Mammary epithelial cell (primary cell): ENCODE measurements around the gene CFAP61.

Experiments used
- EZH2 ChIP-seq: IDR thresholded peaks from 2 replicates; pipeline ENCODE4 v1.6.1; 2012; ENCODE audit warnings: low read length, inconsistent platforms, borderline replicate concordance
- TF ChIP-seq, protein P1 (sequence below), 2 donors: IDR thresholded peaks in 1 of 2; conservative IDR thresholded peaks in 1 of 2; 2 replicates each; pipeline ENCODE4 v1.5.1; 2011 to 2012; ENCODE audit warnings: inconsistent platforms in 2 of 2, low read length in 2 of 2, mild to moderate bottlenecking in 2 of 2, control low read depth in 1 of 2, low read depth in 1 of 2; ENCODE audit not compliant: insufficient read depth in 1 of 2; ENCODE audit errors: extremely low read depth in 1 of 2

DNA sequence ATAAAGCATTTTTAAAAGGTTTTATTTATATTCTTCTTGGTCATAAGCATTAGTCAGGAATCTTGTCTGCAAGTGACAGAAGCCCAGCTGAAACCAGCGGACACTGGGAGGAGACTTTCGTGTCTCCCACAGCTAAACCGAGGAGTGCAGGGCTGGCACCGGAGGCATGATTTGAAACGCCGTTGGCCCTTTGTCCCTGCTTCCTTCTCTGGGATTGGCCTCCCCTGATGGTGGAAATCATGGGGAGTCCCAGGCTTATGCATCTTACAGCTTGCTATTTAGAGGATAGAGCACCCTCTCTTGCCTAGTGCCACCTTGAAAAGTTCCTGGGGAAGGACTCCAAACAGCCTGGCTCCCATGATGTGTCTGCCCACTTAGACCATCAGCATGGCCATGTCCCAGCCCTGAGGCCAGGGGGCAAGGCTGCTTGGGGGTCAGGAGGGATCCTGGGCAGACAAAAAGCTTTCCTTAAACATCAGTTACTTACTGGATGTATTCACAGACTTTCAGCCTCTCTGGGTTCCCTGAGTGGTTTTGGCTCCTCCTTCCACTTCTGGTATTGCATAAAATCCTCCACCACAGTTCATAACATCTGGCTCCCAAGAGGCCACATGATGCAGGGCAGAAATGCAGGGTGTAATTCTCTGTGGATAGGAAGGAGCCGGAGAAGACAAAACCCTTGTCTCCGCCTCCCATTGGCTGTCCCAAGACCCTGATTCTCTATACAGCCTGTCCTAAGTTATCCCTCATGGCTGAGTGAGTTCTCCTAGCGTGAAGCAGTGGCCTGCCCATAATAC is 266.2 kb downstream of the CFAP61 start:
- TF ChIP-seq, protein P1, sequence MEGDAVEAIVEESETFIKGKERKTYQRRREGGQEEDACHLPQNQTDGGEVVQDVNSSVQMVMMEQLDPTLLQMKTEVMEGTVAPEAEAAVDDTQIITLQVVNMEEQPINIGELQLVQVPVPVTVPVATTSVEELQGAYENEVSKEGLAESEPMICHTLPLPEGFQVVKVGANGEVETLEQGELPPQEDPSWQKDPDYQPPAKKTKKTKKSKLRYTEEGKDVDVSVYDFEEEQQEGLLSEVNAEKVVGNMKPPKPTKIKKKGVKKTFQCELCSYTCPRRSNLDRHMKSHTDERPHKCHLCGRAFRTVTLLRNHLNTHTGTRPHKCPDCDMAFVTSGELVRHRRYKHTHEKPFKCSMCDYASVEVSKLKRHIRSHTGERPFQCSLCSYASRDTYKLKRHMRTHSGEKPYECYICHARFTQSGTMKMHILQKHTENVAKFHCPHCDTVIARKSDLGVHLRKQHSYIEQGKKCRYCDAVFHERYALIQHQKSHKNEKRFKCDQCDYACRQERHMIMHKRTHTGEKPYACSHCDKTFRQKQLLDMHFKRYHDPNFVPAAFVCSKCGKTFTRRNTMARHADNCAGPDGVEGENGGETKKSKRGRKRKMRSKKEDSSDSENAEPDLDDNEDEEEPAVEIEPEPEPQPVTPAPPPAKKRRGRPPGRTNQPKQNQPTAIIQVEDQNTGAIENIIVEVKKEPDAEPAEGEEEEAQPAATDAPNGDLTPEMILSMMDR (conservative IDR thresholded peaks at IDR 0.05 in 1 of 2, IDR thresholded peaks at IDR 0.05 in 1 of 2; ENCODE audit: extremely low read depth in 1 of 2, insufficient read depth in 1 of 2, low read depth in 1 of 2, low read length in 2 of 2) = no peak
- TF ChIP-seq EZH2 = no peak
